KMS-11 (cell line): Measurements from ENCODE around the gene GBE1.

Experiments used
- H2AFZ ChIP-seq: fragments of 200-600 bp; sonication (generic); 2 replicates; pipeline ENCODE4 v1.6.1; 2016; ENCODE audit warnings: antibody characterized with exemption, mixed run types, low read depth
- H3K27ac ChIP-seq: fragments of 200-600 bp; sonication (generic); 2 replicates; pipeline ENCODE4 v1.6.1; 2016; ENCODE audit warnings: mild to moderate bottlenecking, mixed run types
- H3K27me3 ChIP-seq: fragments of 200-600 bp; sonication (generic); 2 replicates; pipeline ENCODE4 v1.6.1; 2017; ENCODE audit warnings: mild to moderate bottlenecking, low read depth, mixed run types, moderate library complexity; ENCODE audit not compliant: insufficient read depth
- H3K36me3 ChIP-seq: fragments of 200-600 bp; sonication (generic); 2 replicates; pipeline ENCODE4 v1.6.1; 2017; ENCODE audit warnings: mild to moderate bottlenecking, mixed run types; ENCODE audit not compliant: insufficient read depth
- H3K4me1 ChIP-seq: fragments of 200-600 bp; sonication (generic); 2 replicates; pipeline ENCODE4 v1.6.1; 2016; ENCODE audit warnings: mild to moderate bottlenecking, low read depth, mixed run types; ENCODE audit not compliant: poor library complexity, severe bottlenecking
- H3K4me2 ChIP-seq: fragments of 200-600 bp; sonication (generic); 2 replicates; pipeline ENCODE4 v1.7.0; 2016; ENCODE audit warnings: mild to moderate bottlenecking, mixed run types
- H3K4me3 ChIP-seq: fragments of 200-600 bp; sonication (generic); IDR thresholded peaks from 2 replicates; pipeline ENCODE4 v1.6.1; 2017; ENCODE audit warnings: low read depth, low read length, mixed read lengths; ENCODE audit not compliant: insufficient read depth
- H3K79me2 ChIP-seq: fragments of 200-600 bp; sonication (generic); 2 replicates; pipeline ENCODE4 v1.6.1; 2016; ENCODE audit warnings: low read depth, mixed run types; ENCODE audit not compliant: insufficient read depth
- H3K9ac ChIP-seq: fragments of 200-600 bp; sonication (generic); 2 replicates; pipeline ENCODE4 v1.6.1; 2016; ENCODE audit warnings: mild to moderate bottlenecking, mixed run types
- H4K20me1 ChIP-seq: fragments of 200-600 bp; sonication (generic); 2 replicates; pipeline ENCODE4 v1.6.1; 2016; ENCODE audit warnings: mild to moderate bottlenecking, mixed run types; ENCODE audit not compliant: insufficient read depth
- TF ChIP-seq, protein P1 (sequence below): fragments of 200-600 bp; sonication (generic); conservative IDR thresholded peaks from 2 replicates; pipeline ENCODE4 v1.6.1; 2017; ENCODE audit warnings: low read depth, mild to moderate bottlenecking, antibody characterized with exemption, low read length, moderate library complexity, mixed read lengths

GBE1 gene

GRCh38 chr3:81579744-81580143 is 181.7 kb downstream of the GBE1 start:
- no peaks in the 10 kb centered on the region for H3K79me2 ChIP-seq
- no peak overlapping the region for H2AFZ ChIP-seq
- H3K4me2 ChIP-seq, result no peak overlapping the region
- H3K4me1 ChIP-seq, result no peaks in the 10 kb centered on the region
- no peaks in the 10 kb centered on the region for H4K20me1 ChIP-seq
- H3K27me3 ChIP-seq, result no peaks in the 10 kb centered on the region
- H3K27ac ChIP-seq, result no peak overlapping the region
- TF ChIP-seq, protein P1, sequence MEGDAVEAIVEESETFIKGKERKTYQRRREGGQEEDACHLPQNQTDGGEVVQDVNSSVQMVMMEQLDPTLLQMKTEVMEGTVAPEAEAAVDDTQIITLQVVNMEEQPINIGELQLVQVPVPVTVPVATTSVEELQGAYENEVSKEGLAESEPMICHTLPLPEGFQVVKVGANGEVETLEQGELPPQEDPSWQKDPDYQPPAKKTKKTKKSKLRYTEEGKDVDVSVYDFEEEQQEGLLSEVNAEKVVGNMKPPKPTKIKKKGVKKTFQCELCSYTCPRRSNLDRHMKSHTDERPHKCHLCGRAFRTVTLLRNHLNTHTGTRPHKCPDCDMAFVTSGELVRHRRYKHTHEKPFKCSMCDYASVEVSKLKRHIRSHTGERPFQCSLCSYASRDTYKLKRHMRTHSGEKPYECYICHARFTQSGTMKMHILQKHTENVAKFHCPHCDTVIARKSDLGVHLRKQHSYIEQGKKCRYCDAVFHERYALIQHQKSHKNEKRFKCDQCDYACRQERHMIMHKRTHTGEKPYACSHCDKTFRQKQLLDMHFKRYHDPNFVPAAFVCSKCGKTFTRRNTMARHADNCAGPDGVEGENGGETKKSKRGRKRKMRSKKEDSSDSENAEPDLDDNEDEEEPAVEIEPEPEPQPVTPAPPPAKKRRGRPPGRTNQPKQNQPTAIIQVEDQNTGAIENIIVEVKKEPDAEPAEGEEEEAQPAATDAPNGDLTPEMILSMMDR, result no peak
- no peak overlapping the region for H3K4me3 ChIP-seq
- H3K36me3 ChIP-seq, result no peaks in the 10 kb centered on the region
- H3K9ac ChIP-seq, result no peak overlapping the region

DNA sequence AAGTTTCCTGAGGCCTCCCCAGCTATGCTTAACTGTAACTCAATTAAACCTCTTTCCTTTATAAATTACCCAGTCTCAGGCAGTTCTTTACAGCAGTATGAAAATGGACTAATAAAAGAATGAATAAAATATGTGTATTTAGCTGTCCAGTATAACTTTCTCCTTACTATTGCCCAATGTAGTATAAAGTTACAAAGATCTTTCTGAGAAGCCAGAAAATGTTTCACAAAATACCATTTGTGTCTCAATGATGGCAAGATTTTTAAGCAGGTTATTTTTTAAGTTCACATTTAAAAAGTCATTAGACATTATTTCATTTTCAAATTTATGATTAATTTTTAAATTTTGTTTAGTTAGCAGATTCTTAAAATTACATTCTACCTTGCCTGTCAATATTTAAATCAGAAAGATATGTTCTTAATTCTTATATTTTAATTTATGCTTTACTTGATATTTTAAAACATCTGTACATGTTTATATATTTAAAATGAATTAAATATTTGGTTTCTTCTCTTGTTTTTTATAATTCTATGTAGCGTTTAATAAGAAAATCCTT is 189.2 kb downstream of the GBE1 start:
- H4K20me1 ChIP-seq, result no peaks in the 10 kb centered on the region
- no peak overlapping the region for H3K4me2 ChIP-seq
- no peaks in the 10 kb centered on the region for H3K27me3 ChIP-seq
- no peaks in the 10 kb centered on the region for H3K36me3 ChIP-seq
- H3K9ac ChIP-seq, result no peak overlapping the region
- H3K79me2 ChIP-seq, result no peaks in the 10 kb centered on the region
- H3K27ac ChIP-seq, result no peak overlapping the region
- H2AFZ ChIP-seq, result no peak overlapping the region
- H3K4me1 ChIP-seq, result no peaks in the 10 kb centered on the region
- TF ChIP-seq, protein P1, result no peak
- H3K4me3 ChIP-seq, result no peak overlapping the region

- H3K9ac ChIP-seq, result no peak overlapping the region
- H3K36me3 ChIP-seq, result no peaks in the 10 kb centered on the region
- H3K4me3 ChIP-seq, result no peak overlapping the region
- no peak overlapping the region for H2AFZ ChIP-seq
- no peaks in the 10 kb centered on the region for H4K20me1 ChIP-seq
- no peak overlapping the region for H3K4me2 ChIP-seq
- no peak overlapping the region for H3K27ac ChIP-seq
- no peaks in the 10 kb centered on the region for H3K4me1 ChIP-seq
- no peaks in the 10 kb centered on the region for H3K27me3 ChIP-seq
- no peaks in the 10 kb centered on the region for H3K79me2 ChIP-seq
- TF ChIP-seq, protein P1, result no peak
Observed at GRCh38 chr3:81568378-81568777, 193.1 kb downstream of the GBE1 start.

- Histone ChIP-seq H4K20me1 (no peaks in the 10 kb centered on the region), H3K4me1 (no peaks in the 10 kb centered on the region), H3K36me3 (no peaks in the 10 kb centered on the region), H3K4me2 (no peak overlapping the region), H3K4me3 (no peak overlapping the region), H3K79me2 (no peaks in the 10 kb centered on the region), H3K9ac (no peak overlapping the region), H3K27me3 (no peaks in the 10 kb centered on the region), H2AFZ (no peak overlapping the region), H3K27ac (no peak overlapping the region)
- TF ChIP-seq, protein P1, result no peak
Observed at GRCh38 chr3:81565041-81565440, 196.4 kb downstream of the GBE1 start.

- H3K36me3 ChIP-seq, result no peaks in the 10 kb centered on the region
- no peaks in the 10 kb centered on the region for H3K27me3 ChIP-seq
- no peak overlapping the region for H3K4me3 ChIP-seq
- H3K9ac ChIP-seq, result no peak overlapping the region
- H4K20me1 ChIP-seq, result no peaks in the 10 kb centered on the region
- TF ChIP-seq, protein P1, result no peak
- no peaks in the 10 kb centered on the region for H3K4me1 ChIP-seq
- H3K4me2 ChIP-seq, result no peak overlapping the region
- H3K79me2 ChIP-seq, result no peaks in the 10 kb centered on the region
- H2AFZ ChIP-seq, result no peak overlapping the region
- no peak overlapping the region for H3K27ac ChIP-seq
Observed at GRCh38 chr3:81558106-81558505, 203.3 kb downstream of the GBE1 start.
